Vagina (tissue), 2 donors: ENCODE results near the gene ZPLD1. TPM values are rescaled to one million over a fixed set of nuclear protein-coding genes. Genes with fewer than 3 reads are reported as not detected.

Source experiments
- DNase-seq, 2 donors: peaks; one replicate each; pipeline ENCODE4 v3.0.0-alpha.2; 2017; ENCODE audit errors: extremely low spot score in 2 of 2
- H3K27ac ChIP-seq: fragments of 200-600 bp; sonication (generic); one replicate; pipeline ENCODE4 v1.5.1; 2019
- H3K27me3 ChIP-seq: fragments of 200-600 bp; sonication (generic); one replicate; pipeline ENCODE4 v1.5.1; 2019
- H3K36me3 ChIP-seq, 2 donors: fragments of 200-600 bp; sonication (generic); one replicate each; pipeline ENCODE4 v1.5.1; 2017 to 2019
- H3K4me1 ChIP-seq: fragments of 200-600 bp; sonication (generic); one replicate; pipeline ENCODE4 v1.5.1; 2019
- H3K4me3 ChIP-seq, 2 donors: fragments of 200-600 bp; sonication (generic); 1 replicate in 1 of 2; 2 replicates in 1 of 2; pipeline ENCODE4 v1.5.1; 2016 to 2019
- H3K9me3 ChIP-seq: fragments of 200-600 bp; sonication (generic); one replicate; pipeline ENCODE4 v1.5.1; 2019
- POLR2A ChIP-seq, 2 donors: fragments of 450-650 bp; IDR thresholded peaks; one replicate each; pipeline ENCODE4 v1.6.1; 2017; ENCODE audit warnings: antibody characterized with exemption in 2 of 2, mild to moderate bottlenecking in 2 of 2, moderate library complexity in 2 of 2
- POLR2AphosphoS5 ChIP-seq, 2 donors: sonication (generic); formaldehyde crosslinking; IDR thresholded peaks; one replicate each; pipeline ENCODE4 v1.9.0; 2017; ENCODE audit warnings: antibody characterized with exemption in 2 of 2, mild to moderate bottlenecking in 2 of 2, low read depth in 1 of 2; ENCODE audit not compliant: insufficient read depth in 1 of 2
- intact Hi-C: fragments of 100-400 bp; cut with DNase I; formaldehyde crosslinking; loops from one replicate; pipeline ENCODE4 v1.15.1; 2023
- total RNA-seq: library from RNA; depleted of rRNA; stranded (reverse); fragments of >200 nt; gene quantifications from one replicate; pipeline ENCODE4 v1.2.3, GENCODE V29; 2016
- TF ChIP-seq, protein P1 (sequence below), 3 experiments: fragments of 450-650 bp in 2 of 3; fragments of 200-600 bp in 1 of 3; sonication (generic) in 1 of 3; IDR thresholded peaks; one replicate each; pipeline ENCODE4 v1.5.1; 2017 to 2019; ENCODE audit warnings: antibody characterized with exemption in 3 of 3, mild to moderate bottlenecking in 2 of 3, moderate library complexity in 2 of 3

ZPLD1 gene
- total RNA-seq, 1 donor from 2014 or later = not detected

DNA sequence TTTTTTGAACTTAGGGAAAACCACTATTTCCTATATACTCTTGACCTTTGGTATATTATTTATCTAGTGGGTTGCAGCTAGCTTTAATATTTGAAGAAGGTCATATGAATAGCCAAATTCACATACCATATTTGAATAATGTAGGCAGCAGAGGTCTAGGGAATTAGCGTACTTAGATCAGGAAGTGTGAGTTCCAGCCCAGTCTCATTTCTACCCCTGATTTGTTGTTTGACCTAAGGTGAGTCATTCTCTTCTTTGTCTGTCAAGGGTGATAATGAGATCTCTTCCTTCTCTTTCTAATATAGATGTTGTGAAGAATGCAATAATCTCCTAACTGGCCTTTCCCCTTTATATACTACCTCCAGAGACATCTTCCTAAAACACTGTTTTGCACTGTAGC, 36.6 kb upstream of the ZPLD1 start:
- H3K4me1 ChIP-seq = no peaks in the 10 kb centered on the region
- H3K4me3 ChIP-seq = no peak overlapping the region
- no peaks in the 10 kb centered on the region for H3K36me3 ChIP-seq
- DNase-seq = no peak
- H3K27ac ChIP-seq = no peak overlapping the region
- no peaks in the 10 kb centered on the region for H3K9me3 ChIP-seq
- H3K27me3 ChIP-seq = no peaks in the 10 kb centered on the region
- intact Hi-C loops = no loop called here
- TF ChIP-seq POLR2AphosphoS5 (IDR thresholded peaks at IDR 0.05; ENCODE audit: insufficient read depth in 1 of 2, low read depth in 1 of 2) (no peak), POLR2A (IDR thresholded peaks at IDR 0.05) (no peak)
- TF ChIP-seq, protein P1, sequence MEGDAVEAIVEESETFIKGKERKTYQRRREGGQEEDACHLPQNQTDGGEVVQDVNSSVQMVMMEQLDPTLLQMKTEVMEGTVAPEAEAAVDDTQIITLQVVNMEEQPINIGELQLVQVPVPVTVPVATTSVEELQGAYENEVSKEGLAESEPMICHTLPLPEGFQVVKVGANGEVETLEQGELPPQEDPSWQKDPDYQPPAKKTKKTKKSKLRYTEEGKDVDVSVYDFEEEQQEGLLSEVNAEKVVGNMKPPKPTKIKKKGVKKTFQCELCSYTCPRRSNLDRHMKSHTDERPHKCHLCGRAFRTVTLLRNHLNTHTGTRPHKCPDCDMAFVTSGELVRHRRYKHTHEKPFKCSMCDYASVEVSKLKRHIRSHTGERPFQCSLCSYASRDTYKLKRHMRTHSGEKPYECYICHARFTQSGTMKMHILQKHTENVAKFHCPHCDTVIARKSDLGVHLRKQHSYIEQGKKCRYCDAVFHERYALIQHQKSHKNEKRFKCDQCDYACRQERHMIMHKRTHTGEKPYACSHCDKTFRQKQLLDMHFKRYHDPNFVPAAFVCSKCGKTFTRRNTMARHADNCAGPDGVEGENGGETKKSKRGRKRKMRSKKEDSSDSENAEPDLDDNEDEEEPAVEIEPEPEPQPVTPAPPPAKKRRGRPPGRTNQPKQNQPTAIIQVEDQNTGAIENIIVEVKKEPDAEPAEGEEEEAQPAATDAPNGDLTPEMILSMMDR (IDR thresholded peaks at IDR 0.05) = no peak

DNA sequence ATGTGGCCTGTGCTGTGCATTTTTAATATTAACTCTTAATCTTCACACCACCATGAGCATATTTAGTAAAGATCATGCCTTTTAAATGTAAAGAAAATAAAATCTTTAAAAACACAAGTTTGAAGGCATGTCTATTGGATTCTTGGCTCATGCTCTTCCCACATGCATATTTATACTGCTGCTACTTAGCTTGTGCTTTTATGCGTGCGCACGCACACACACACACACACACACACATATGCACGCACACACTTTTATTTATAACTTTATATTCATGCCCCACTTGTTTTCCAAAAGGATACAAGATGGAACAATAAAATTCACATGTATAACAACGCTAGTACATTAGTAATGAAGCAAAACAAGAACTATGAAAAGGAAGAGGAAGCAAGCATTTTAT, 36.1 kb upstream of the ZPLD1 start:
- Histone ChIP-seq H3K4me3 (no peak overlapping the region), H3K27me3 (no peaks in the 10 kb centered on the region), H3K27ac (no peak overlapping the region), H3K4me1 (no peaks in the 10 kb centered on the region), H3K36me3 (no peaks in the 10 kb centered on the region), H3K9me3 (no peaks in the 10 kb centered on the region)
- no peak for DNase-seq
- TF ChIP-seq POLR2A (IDR thresholded peaks at IDR 0.05) (no peak), POLR2AphosphoS5 (IDR thresholded peaks at IDR 0.05; ENCODE audit: insufficient read depth in 1 of 2, low read depth in 1 of 2) (no peak)
- TF ChIP-seq, protein P1 (IDR thresholded peaks at IDR 0.05) = no peak
- intact Hi-C loops = no loop called here

DNA sequence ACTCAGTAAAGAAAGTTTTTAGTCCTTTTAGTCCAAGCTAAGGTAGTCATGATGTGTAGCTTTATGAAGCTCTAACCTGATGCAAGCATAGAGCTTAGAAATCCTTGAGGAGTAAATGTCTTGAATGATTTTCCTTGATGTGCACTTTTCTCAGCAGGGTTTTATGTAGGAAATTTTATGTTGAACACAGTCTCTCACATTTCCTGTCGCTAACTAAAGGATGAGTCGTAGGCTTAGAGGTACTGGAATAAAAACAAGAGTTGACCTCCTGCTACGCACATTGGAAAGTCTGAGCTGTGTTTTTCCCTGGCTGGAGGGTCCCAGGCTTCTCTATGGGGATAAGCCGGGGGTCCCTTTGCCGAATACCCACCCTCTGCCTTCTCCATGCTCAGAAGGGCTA, 34.7 kb upstream of the ZPLD1 start:
- DNase-seq = no peak
- intact Hi-C loops = no loop called here
- H3K4me3 ChIP-seq = no peak overlapping the region
- H3K27me3 ChIP-seq = no peaks in the 10 kb centered on the region
- TF ChIP-seq, protein P1 (IDR thresholded peaks at IDR 0.05) = no peak
- H3K4me1 ChIP-seq = no peaks in the 10 kb centered on the region
- H3K9me3 ChIP-seq = no peaks in the 10 kb centered on the region
- no peak overlapping the region for H3K27ac ChIP-seq
- no peaks in the 10 kb centered on the region for H3K36me3 ChIP-seq

DNA sequence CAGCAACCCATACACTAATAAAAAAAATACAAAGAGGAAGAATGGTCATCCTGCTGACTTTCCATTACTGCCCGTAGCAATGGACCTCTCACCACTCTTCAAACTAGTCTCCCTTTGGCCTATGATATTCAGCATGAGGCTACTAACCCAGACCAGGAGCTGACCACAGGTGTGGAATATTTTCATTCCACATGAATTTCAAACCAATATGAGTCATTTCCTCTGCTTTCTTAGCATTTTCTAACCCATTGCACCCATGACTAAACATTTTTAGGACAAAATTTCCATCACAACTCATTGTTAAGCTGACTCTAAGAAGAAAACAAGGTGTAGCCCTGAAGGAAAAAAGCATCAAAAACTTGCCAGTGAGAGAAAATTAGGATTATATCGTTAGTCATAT, 34.0 kb upstream of the ZPLD1 start:
- Histone ChIP-seq H3K4me1 (no peaks in the 10 kb centered on the region), H3K27me3 (no peaks in the 10 kb centered on the region), H3K36me3 (no peaks in the 10 kb centered on the region), H3K4me3 (no peak overlapping the region), H3K27ac (no peak overlapping the region), H3K9me3 (no peaks in the 10 kb centered on the region)
- TF ChIP-seq POLR2AphosphoS5 (IDR thresholded peaks at IDR 0.05; ENCODE audit: insufficient read depth in 1 of 2, low read depth in 1 of 2) (no peak), POLR2A (IDR thresholded peaks at IDR 0.05) (no peak)
- intact Hi-C loops = no loop called here
- DNase-seq = no peak

DNA sequence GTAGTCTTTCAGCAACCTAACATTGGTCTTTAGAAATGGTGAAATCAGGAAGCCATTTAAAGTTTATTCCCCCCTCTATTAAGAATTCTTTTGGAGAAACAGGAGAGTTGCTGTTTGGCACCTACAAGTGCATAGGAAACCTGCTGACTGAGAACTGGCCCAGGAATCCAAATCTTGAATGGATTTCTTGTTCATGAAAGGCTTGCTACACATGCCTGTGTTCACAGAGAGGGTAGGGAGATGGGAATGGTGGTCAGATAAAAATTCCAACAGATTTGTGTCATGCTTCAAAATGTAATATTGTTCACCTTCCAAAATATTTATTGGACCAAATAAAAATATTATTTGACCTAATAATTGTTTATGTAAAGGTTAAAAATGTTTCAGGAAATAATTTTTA, 24.2 kb upstream of the ZPLD1 start:
- Histone ChIP-seq H3K9me3 (no peaks in the 10 kb centered on the region), H3K27me3 (no peaks in the 10 kb centered on the region), H3K27ac (no peak overlapping the region), H3K36me3 (no peaks in the 10 kb centered on the region), H3K4me3 (no peak overlapping the region), H3K4me1 (no peaks in the 10 kb centered on the region)
- DNase-seq = no peak
- intact Hi-C loops = no loop called here
- no peak for TF ChIP-seq POLR2AphosphoS5 (IDR thresholded peaks at IDR 0.05; ENCODE audit: insufficient read depth in 1 of 2, low read depth in 1 of 2)
- TF ChIP-seq POLR2A (IDR thresholded peaks at IDR 0.05) = no peak
- TF ChIP-seq, protein P1 (IDR thresholded peaks at IDR 0.05) = no peak

DNA sequence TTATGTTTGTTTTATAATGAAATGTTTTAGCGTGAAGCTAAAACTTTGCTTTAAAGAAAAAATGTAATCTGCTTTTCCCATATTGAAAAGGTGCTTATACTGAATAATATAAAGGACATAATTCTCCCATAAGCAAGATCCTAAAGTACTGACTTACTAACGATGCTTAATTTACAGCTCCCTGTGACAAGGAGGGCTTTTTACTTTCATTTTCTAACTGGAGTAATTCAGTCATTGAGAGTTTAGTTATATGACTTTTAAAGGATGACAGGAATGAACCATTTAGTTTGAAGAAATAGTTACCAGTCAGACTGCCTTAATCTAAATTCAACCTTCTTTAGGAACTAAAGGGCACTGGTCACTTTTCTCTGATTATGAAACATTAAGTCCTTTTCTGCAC, 19.3 kb upstream of the ZPLD1 start:
- Histone ChIP-seq H3K9me3 (no peaks in the 10 kb centered on the region), H3K36me3 (no peaks in the 10 kb centered on the region), H3K4me1 (no peaks in the 10 kb centered on the region), H3K27me3 (no peaks in the 10 kb centered on the region), H3K27ac (no peak overlapping the region), H3K4me3 (peak overlapping the region in 1 of 2 donors; percentile 6)
- intact Hi-C loops = no loop called here
- no peak for DNase-seq
- TF ChIP-seq POLR2AphosphoS5 (IDR thresholded peaks at IDR 0.05; ENCODE audit: insufficient read depth in 1 of 2, low read depth in 1 of 2) (no peak), POLR2A (IDR thresholded peaks at IDR 0.05) (no peak)
- TF ChIP-seq, protein P1 (IDR thresholded peaks at IDR 0.05) = no peak
